Stimulated activated naive B cell treated with anti-CD40 and anti-IgM and Interleukin-4, amounts not matched to agents 10 μg/mL and 1 μg/mL and 100 μg/mL, for 72 hours (primary cell): ENCODE data around the gene DSCAML1.

Experiments used
- ATAC-seq, 2 donors: fragments of 150-1000 bp; cut with Tn5 transposase; replicated peaks; 2 replicates each; pipeline ENCODE4 v1.10.0; 2021; ENCODE audit warnings: moderate library complexity in 1 of 2
- DNase-seq: peaks from one replicate; pipeline ENCODE4 v3.0.0; 2021
- H3K27ac Mint-ChIP-seq: one replicate; pipeline ENCODE4 v1.8.0; 2022; ENCODE audit warnings: mild to moderate bottlenecking, mixed read lengths
- H3K27me3 Mint-ChIP-seq, 2 donors: one replicate each; pipeline ENCODE4 v1.8.0; 2022; ENCODE audit warnings: mixed read lengths in 2 of 2
- H3K36me3 Mint-ChIP-seq, 2 donors: one replicate each; pipeline ENCODE4 v1.8.0; 2022; ENCODE audit warnings: mixed read lengths in 2 of 2, mild to moderate bottlenecking in 1 of 2
- H3K4me1 Mint-ChIP-seq, 2 donors: one replicate each; pipeline ENCODE4 v1.8.0; 2022; ENCODE audit warnings: mixed read lengths in 2 of 2, mild to moderate bottlenecking in 1 of 2
- H3K4me3 Mint-ChIP-seq, 2 donors: one replicate each; pipeline ENCODE4 v1.8.0; 2022; ENCODE audit warnings: mild to moderate bottlenecking in 2 of 2, mixed read lengths in 2 of 2, moderate library complexity in 1 of 2
- H3K9me3 Mint-ChIP-seq, 2 donors: one replicate each; pipeline ENCODE4 v1.8.0; 2022; ENCODE audit warnings: mixed read lengths in 2 of 2, mild to moderate bottlenecking in 1 of 2

The DSCAML1 gene

GRCh38 chr11:117649296-117650055 lies 147.5 kb downstream of the DSCAML1 start:
- no peaks in the 10 kb centered on the region for H3K9me3 Mint-ChIP-seq
- no peak overlapping the region for H3K4me3 Mint-ChIP-seq
- H3K27me3 Mint-ChIP-seq = peaks cover under 1 to 6% of the 10 kb centered on the region in 2 donors
- H3K4me1 Mint-ChIP-seq = no peaks in the 10 kb centered on the region
- DNase-seq (no peak), ATAC-seq (no peak)
- H3K27ac Mint-ChIP-seq = peak overlapping the region; percentile 42
- no peaks in the 10 kb centered on the region for H3K36me3 Mint-ChIP-seq

DNA sequence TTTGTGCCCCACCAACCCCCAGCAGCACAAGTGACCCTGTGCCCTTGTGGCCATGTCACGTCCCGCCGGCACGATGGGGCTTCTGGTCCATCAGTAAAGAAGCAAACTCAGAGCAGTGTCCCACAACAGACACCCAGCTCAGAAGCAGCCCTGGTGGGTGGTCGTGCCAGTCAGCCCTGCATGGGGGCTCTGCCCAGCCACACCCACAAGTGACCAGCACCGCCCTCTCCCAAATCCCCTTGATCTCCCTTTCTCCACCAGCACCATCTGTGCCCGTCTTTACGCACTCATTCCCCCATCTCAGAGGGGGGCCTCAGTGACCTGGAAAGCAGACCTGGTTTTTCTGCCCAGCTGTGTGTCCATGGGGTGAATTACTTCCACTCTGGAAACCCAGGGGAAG lies 149.1 kb downstream of the DSCAML1 start:
- Mint-ChIP-seq H3K36me3 (no peaks in the 10 kb centered on the region), H3K4me1 (no peaks in the 10 kb centered on the region), H3K4me3 (no peak overlapping the region), H3K27ac (no peak overlapping the region), H3K9me3 (no peaks in the 10 kb centered on the region), H3K27me3 (peaks cover 4 to 6% of the 10 kb centered on the region in 2 donors)
- no peak for DNase-seq
- ATAC-seq = no peak

- H3K4me1 Mint-ChIP-seq = no peaks in the 10 kb centered on the region
- no peak for DNase-seq
- no peaks in the 10 kb centered on the region for H3K9me3 Mint-ChIP-seq
- no peaks in the 10 kb centered on the region for H3K36me3 Mint-ChIP-seq
- H3K27ac Mint-ChIP-seq = no peak overlapping the region
- H3K4me3 Mint-ChIP-seq = no peak overlapping the region
- H3K27me3 Mint-ChIP-seq = peaks cover 4 to 6% of the 10 kb centered on the region in 2 donors
- ATAC-seq = no peak
Observed at GRCh38 chr11:117647207-117647606, 149.8 kb downstream of the DSCAML1 start.

GRCh38 chr11:117646411-117646810 lies 150.6 kb downstream of the DSCAML1 start:
- Mint-ChIP-seq H3K36me3 (no peaks in the 10 kb centered on the region), H3K27ac (no peak overlapping the region), H3K4me3 (no peak overlapping the region), H3K27me3 (peaks cover 4 to 6% of the 10 kb centered on the region in 2 donors), H3K9me3 (no peaks in the 10 kb centered on the region), H3K4me1 (no peaks in the 10 kb centered on the region)
- no peak for DNase-seq
- ATAC-seq = no peak

DNA sequence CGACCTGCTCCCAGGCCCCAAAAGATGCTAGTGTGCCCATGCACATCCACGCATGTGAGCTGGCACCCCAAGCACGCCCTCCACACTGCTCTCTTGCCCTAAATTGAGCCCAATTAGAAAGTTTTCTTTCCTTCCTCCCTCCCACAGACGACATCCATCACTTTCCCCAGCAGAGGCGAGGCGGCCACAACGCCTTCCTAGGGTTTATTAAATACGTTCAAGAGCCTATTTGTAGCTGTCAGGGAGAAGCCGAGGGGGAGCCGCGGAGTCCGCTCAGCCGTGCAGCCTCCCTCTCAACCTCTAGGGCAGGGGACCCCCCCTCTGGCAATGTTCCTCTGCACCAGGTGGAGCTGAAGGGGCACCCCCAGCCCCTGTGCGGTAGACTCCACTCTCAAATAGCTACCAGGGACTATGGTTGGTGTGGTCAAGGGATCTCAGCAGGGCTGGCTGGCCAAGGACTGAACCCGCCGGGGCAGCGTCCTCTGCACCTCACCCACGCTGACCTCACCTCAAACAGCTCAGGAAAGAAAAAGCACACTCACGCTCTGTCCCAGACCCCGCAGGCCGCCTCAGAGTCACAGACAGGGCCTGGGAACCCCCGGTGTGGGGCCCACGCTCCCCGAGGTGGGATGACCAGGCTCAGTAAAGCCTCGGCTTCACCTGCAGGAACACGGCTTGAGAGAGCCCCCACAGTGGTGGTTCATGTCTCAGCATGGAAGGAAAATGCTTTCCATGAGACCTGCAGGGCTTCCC lies 152.4 kb downstream of the DSCAML1 start:
- Mint-ChIP-seq H3K4me1 (no peaks in the 10 kb centered on the region), H3K9me3 (no peaks in the 10 kb centered on the region), H3K4me3 (no peak overlapping the region), H3K36me3 (no peaks in the 10 kb centered on the region), H3K27ac (peak overlapping the region; percentile 52), H3K27me3 (peaks cover 11 to 15% of the 10 kb centered on the region in 2 donors)
- no peak for DNase-seq
- ATAC-seq = no peak

GRCh38 chr11:117643606-117644300 lies 153.3 kb downstream of the DSCAML1 start:
- peaks cover 0 to 1% of the 10 kb centered on the region in 2 donors for H3K9me3 Mint-ChIP-seq
- H3K27ac Mint-ChIP-seq = no peak overlapping the region
- DNase-seq (no peak), ATAC-seq (no peak)
- H3K4me3 Mint-ChIP-seq = no peak overlapping the region
- peaks cover 11 to 15% of the 10 kb centered on the region in 2 donors for H3K27me3 Mint-ChIP-seq
- no peaks in the 10 kb centered on the region for H3K36me3 Mint-ChIP-seq
- no peaks in the 10 kb centered on the region for H3K4me1 Mint-ChIP-seq

DNA sequence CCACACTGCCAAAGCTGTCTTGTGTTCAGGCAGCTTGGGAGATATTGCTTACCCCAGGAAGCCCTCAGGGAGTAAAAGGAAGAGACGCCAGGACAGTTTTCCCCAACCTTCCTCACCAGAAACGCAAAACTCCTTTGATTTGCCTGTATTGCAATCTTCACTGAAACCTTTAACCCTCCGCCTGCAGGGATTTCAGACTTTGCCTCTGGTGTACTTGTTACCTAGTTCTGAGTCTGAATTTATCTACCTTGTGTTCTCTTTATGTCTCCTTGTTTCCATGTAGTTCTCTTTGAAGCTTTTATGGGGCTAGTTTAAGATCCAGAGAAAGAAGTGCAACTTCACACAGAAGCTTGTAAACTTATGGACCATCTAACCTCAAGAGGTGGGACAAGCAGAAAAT lies 154.2 kb downstream of the DSCAML1 start:
- no peak overlapping the region for H3K27ac Mint-ChIP-seq
- H3K9me3 Mint-ChIP-seq = peaks cover 0 to 1% of the 10 kb centered on the region in 2 donors
- no peaks in the 10 kb centered on the region for H3K36me3 Mint-ChIP-seq
- DNase-seq (no peak), ATAC-seq (no peak)
- H3K27me3 Mint-ChIP-seq = peaks cover 11 to 15% of the 10 kb centered on the region in 2 donors
- H3K4me1 Mint-ChIP-seq = no peaks in the 10 kb centered on the region
- H3K4me3 Mint-ChIP-seq = no peak overlapping the region

DNA sequence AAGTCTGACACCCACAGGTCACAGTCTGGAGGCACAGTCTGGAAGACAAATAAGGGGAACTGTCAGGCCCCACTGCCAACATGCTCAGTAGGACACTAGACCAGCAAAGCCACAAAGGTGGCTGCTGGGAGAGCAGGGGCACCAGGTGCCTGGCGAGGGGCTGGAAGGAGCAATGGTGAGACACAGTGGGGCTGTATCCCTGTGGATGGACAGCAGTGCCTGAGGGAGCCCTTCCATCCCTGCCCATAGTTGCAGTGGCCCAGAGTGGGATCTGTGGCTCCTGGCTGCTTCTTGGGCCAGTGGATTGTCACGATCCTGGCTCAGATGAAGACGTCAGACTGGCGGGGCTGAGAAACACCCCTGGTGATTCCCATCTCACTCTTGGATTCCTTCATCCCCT lies 154.6 kb downstream of the DSCAML1 start:
- peaks cover 8 to 15% of the 10 kb centered on the region in 2 donors for H3K27me3 Mint-ChIP-seq
- H3K4me1 Mint-ChIP-seq = no peaks in the 10 kb centered on the region
- DNase-seq (no peak), ATAC-seq (no peak)
- H3K9me3 Mint-ChIP-seq = peaks cover 0 to 1% of the 10 kb centered on the region in 2 donors
- H3K4me3 Mint-ChIP-seq = no peak overlapping the region
- H3K27ac Mint-ChIP-seq = peak overlapping the region; percentile 31
- no peaks in the 10 kb centered on the region for H3K36me3 Mint-ChIP-seq

GRCh38 chr11:117641008-117641915 lies 155.8 kb downstream of the DSCAML1 start:
- DNase-seq (no peak), ATAC-seq (no peak)
- H3K9me3 Mint-ChIP-seq = peaks cover 0 to 1% of the 10 kb centered on the region in 2 donors
- no peak overlapping the region for H3K27ac Mint-ChIP-seq
- no peak overlapping the region for H3K4me3 Mint-ChIP-seq
- H3K4me1 Mint-ChIP-seq = no peaks in the 10 kb centered on the region
- no peaks in the 10 kb centered on the region for H3K36me3 Mint-ChIP-seq
- H3K27me3 Mint-ChIP-seq = peaks cover 5 to 15% of the 10 kb centered on the region in 2 donors

GRCh38 chr11:117640041-117640440 lies 157.0 kb downstream of the DSCAML1 start:
- Mint-ChIP-seq H3K27me3 (peaks cover 5 to 15% of the 10 kb centered on the region in 2 donors), H3K4me1 (no peaks in the 10 kb centered on the region), H3K27ac (no peak overlapping the region), H3K9me3 (peaks cover 0 to 1% of the 10 kb centered on the region in 2 donors), H3K4me3 (no peak overlapping the region), H3K36me3 (no peaks in the 10 kb centered on the region)
- DNase-seq (no peak), ATAC-seq (no peak)

GRCh38 chr11:117639601-117640000 lies 157.4 kb downstream of the DSCAML1 start:
- ATAC-seq (no peak), DNase-seq (no peak)
- Mint-ChIP-seq H3K36me3 (no peaks in the 10 kb centered on the region), H3K27ac (no peak overlapping the region), H3K9me3 (peaks cover 0 to 1% of the 10 kb centered on the region in 2 donors), H3K27me3 (peaks cover 5 to 15% of the 10 kb centered on the region in 2 donors), H3K4me3 (no peak overlapping the region), H3K4me1 (no peaks in the 10 kb centered on the region)

GRCh38 chr11:117638911-117639543 lies 158.0 kb downstream of the DSCAML1 start:
- Mint-ChIP-seq H3K9me3 (peaks cover 0 to 1% of the 10 kb centered on the region in 2 donors), H3K36me3 (no peaks in the 10 kb centered on the region), H3K27me3 (peaks cover 5 to 11% of the 10 kb centered on the region in 2 donors), H3K4me3 (no peak overlapping the region), H3K27ac (no peak overlapping the region), H3K4me1 (no peaks in the 10 kb centered on the region)
- no peak for DNase-seq
- ATAC-seq = no peak

- H3K4me3 Mint-ChIP-seq = no peak overlapping the region
- no peak for DNase-seq
- no peak for ATAC-seq
- H3K27ac Mint-ChIP-seq = no peak overlapping the region
- H3K4me1 Mint-ChIP-seq = no peaks in the 10 kb centered on the region
- peaks cover 0 to 3% of the 10 kb centered on the region in 2 donors for H3K27me3 Mint-ChIP-seq
- no peaks in the 10 kb centered on the region for H3K36me3 Mint-ChIP-seq
- peaks cover 0 to 1% of the 10 kb centered on the region in 2 donors for H3K9me3 Mint-ChIP-seq
Observed at GRCh38 chr11:117634756-117635603, 162.0 kb downstream of the DSCAML1 start.
